GM18505 (cell line): ENCODE results near the gene LPCAT1.
A peak's percentile ranks its signal among the peaks of the same experiment; 100 is the strongest.
"Not testable (repeated sequence)": the region's sequence is repeated elsewhere in the genome, so short reads cannot be mapped to it uniquely, and the experiment has no call there.

ENCODE experiments used
- ATAC-seq: cut with Tn5 transposase; IDR thresholded peaks from one replicate; pipeline ENCODE4 v1.9.1; 2021; ENCODE audit not compliant: unreplicated experiment
- POLR2A ChIP-seq: IDR thresholded peaks from 4 replicates; pipeline ENCODE4 v1.6.1; 2011; ENCODE audit warnings: borderline replicate concordance; ENCODE audit not compliant: insufficient read depth, insufficient read length; ENCODE audit errors: extremely low read depth

Gene LPCAT1

GRCh38 chr5:1541702-1542400 lies 18.1 kb upstream of the LPCAT1 start:
- TF ChIP-seq POLR2A = no peak
- no peak for ATAC-seq

GRCh38 chr5:1540831-1541701 lies 17.3 kb upstream of the LPCAT1 start:
- no peak for TF ChIP-seq POLR2A
- ATAC-seq = no peak

GRCh38 chr5:1540166-1540565 lies 16.4 kb upstream of the LPCAT1 start:
- ATAC-seq = no peak
- no peak for TF ChIP-seq POLR2A

GRCh38 chr5:1539393-1540161 lies 15.8 kb upstream of the LPCAT1 start:
- ATAC-seq = not testable (repeated sequence)

DNA sequence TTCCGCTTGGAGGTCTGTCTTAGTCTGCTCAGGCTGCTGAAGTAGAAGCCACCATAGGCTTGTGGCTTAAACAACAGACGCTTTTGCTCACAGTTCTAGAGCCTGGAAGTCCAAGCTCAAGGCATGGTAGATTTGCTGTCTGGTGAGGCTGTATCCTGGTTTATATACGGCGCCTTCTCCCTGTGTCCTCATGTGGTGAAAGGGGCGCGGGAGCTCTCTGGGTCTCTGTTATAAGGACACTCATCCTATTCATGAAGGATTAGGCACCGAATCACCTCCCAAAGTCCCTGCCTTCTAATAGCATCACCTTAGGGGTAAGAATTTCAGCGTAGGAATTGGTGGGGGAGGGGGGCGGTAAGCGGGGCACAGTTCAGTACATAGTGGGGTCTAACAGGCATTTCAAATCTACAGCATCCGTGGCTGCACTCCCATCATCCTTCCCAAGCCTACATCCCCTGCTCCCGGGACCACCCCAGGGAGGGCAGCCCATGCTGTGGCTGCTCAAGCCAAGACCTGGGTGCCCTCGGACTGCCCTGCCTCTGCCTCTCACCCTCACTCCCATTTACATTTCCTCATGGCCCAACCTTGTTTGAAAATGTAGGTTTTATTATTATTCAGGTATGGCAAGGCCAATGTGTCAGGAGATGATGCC lies 15.1 kb upstream of the LPCAT1 start:
- no peak for TF ChIP-seq POLR2A
- no peak for ATAC-seq

DNA sequence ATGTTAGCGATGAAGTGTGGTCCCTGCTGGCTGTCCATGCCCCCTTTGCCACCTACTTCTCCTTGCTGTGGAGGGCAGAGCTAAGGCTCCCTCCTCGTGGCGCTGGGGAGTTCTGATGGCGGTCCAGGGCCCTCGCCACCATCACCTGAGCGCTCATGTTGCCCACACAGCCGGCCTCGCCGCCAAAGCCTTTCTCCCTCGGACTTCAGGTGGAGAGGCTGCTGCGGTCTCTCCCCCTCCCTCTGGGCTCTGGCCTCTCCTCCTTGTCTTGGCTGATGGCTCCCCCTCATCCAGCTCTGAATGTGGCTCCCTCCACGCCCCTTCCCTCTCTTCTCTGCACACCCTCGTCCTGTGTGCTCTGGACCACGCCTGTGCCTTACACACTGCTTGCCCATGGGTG lies 14.5 kb upstream of the LPCAT1 start:
- ATAC-seq = no peak
- no peak for TF ChIP-seq POLR2A

- no peak for ATAC-seq
- no peak for TF ChIP-seq POLR2A
Observed at GRCh38 chr5:1537603-1538154, 13.9 kb upstream of the LPCAT1 start.

- ATAC-seq = no peak
- TF ChIP-seq POLR2A = no peak
Observed at GRCh38 chr5:1536871-1537602, 13.3 kb upstream of the LPCAT1 start.

DNA sequence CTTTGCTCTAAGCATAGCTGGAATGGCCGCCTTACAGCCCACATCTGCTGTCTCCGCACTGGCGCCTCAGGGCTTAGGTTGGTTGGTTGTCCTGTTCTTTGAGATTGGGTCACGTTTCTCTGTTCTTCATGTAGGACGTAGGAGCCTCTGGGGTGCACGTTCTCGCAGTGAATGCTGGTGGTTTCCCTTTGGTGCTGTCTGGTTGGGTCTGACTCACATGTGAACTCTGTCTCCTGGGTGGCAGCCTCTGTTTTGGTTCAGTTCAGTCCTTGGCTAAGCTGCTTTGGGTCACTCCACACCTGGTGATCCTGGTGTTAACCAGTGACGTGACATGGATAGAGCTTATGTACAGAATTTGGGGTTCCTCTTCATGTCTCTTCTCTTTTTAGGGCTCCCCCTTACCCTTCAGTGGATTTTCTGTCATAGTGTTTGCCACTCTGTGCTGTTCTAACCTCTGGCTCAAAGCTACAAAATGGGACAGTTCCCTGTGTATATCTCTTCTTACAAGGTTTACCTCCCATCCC lies 12.6 kb upstream of the LPCAT1 start:
- peak; percentile 95 for ATAC-seq

DNA sequence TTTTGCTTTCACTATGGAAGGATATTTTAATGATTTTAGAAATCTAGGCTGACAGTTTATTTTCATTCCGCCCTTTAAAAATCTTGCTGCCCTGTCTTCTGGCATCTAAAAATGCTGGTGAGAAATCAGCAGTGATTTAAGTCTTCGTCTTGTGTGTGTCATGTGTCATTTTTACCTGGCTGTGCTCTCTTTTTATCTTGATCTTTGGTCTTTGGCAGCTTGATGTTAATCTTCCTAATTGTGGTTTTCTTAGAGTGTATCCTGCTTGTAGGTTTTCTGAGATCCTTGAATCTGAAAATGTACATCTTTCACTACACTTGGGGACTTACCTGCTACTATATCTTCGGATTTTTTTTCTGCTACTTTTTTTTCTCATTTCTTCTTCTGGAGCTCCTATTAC lies 11.9 kb upstream of the LPCAT1 start:
- ATAC-seq = no peak
- TF ChIP-seq POLR2A = no peak

More for the DNA sequence above, 12.6 kb upstream of the LPCAT1 start:
- TF ChIP-seq POLR2A = peak; percentile 53

- no peak for ATAC-seq
- no peak for TF ChIP-seq POLR2A
Observed at GRCh38 chr5:1532384-1532783, 8.6 kb upstream of the LPCAT1 start.

DNA sequence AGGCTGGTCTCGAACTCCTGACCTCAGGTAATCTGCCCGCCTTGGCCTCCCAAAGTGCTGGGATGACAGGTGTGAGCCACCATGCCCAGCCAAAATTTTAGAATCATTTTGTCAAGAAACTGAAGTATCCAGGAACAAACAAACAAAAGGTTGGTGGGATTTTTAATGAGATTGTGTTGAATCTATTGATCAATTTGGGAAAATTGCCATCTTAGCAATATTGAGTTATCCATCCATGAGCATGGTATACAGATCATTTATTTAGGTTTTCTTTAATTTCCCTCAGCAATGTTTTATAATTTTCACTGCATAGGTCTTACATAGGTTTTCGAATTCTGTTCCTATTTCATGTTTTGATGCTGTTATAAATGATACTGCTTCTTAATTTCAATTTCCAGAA lies 5.7 kb upstream of the LPCAT1 start:
- TF ChIP-seq POLR2A = no peak
- no peak for ATAC-seq
